Right kidney (tissue), 9 donors: ENCODE measurements around the gene OSM.

Experiments used
- DNase-seq: peaks from one replicate; pipeline ENCODE4 v3.0.0-alpha.2; 2016
- long read RNA-seq, 8 donors: transcript quantifications; one replicate each; lab custom pipeline, GENCODE V29; 2026

OSM gene
- long read RNA-seq, donor 1, result 0 reads
- long read RNA-seq, donor 2, result 0 reads
- long read RNA-seq, donor 3, result 0 reads
- long read RNA-seq, donor 4, result 0 reads
- long read RNA-seq, donor 5, partial matches to known transcripts, result 0 of 1 reads
- long read RNA-seq, donor 5, other reads (novel, unspliced or antisense), result 0 of 1 reads
- long read RNA-seq, donor 6, result 0 reads
- long read RNA-seq, donor 7, result 0 reads
- long read RNA-seq, donor 8, result 0 reads

- no peak for DNase-seq
These were observed at the start of gene OSM for GRCh38 chr22:30266445-30267381. Gene OSM (minus strand): TSS chr22:30266851. CDS start chr22:30266799, 52 bp downstream.

GRCh38 chr22:30315962-30316576, 49.4 kb upstream of the OSM start:
- no peak for DNase-seq

GRCh38 chr22:30314915-30315314, 48.3 kb upstream of the OSM start:
- DNase-seq, result no peak

GRCh38 chr22:30313527-30314363, 47.1 kb upstream of the OSM start:
- DNase-seq, result no peak

GRCh38 chr22:30312053-30312452, 45.4 kb upstream of the OSM start:
- DNase-seq, result no peak

- peak; percentile 67 for DNase-seq
These were observed 44.5 kb upstream of the OSM start for GRCh38 chr22:30310881-30311771.

GRCh38 chr22:30309951-30310741, 43.5 kb upstream of the OSM start:
- DNase-seq, result no peak

GRCh38 chr22:30308518-30309230, 42.0 kb upstream of the OSM start:
- no peak for DNase-seq

GRCh38 chr22:30308093-30308492, 41.4 kb upstream of the OSM start:
- no peak for DNase-seq

GRCh38 chr22:30307041-30307574, 40.5 kb upstream of the OSM start:
- DNase-seq, result no peak

GRCh38 chr22:30306627-30307011, 40.0 kb upstream of the OSM start:
- no peak for DNase-seq

GRCh38 chr22:30305906-30306626, 39.4 kb upstream of the OSM start:
- DNase-seq, result no peak

GRCh38 chr22:30305519-30305905, 38.9 kb upstream of the OSM start:
- DNase-seq, result no peak

- DNase-seq, result no peak
These were observed 38.0 kb upstream of the OSM start for GRCh38 chr22:30304495-30305244.

GRCh38 chr22:30302810-30303138, 36.1 kb upstream of the OSM start:
- no peak for DNase-seq

- no peak for DNase-seq
These were observed 35.6 kb upstream of the OSM start for GRCh38 chr22:30301995-30302809.

- DNase-seq, result no peak
These were observed 32.7 kb upstream of the OSM start for GRCh38 chr22:30299322-30299721.
